HG03469 (cell line): Measurements from ENCODE around the gene LYRM2.
"Not testable (repeated sequence)": the region's sequence is repeated elsewhere in the genome, so short reads cannot be mapped to it uniquely, and the experiment has no call there.

ENCODE experiments used
- ATAC-seq: cut with Tn5 transposase; IDR thresholded peaks from one replicate; pipeline ENCODE4 v1.9.1; 2021; ENCODE audit warnings: mild to moderate bottlenecking, moderate library complexity, moderate number of reproducible peaks; ENCODE audit not compliant: unreplicated experiment

The LYRM2 gene

GRCh38 chr6:89650579-89650978, 12.0 kb upstream of the LYRM2 start:
- no peak for ATAC-seq

GRCh38 chr6:89649682-89650081, 11.1 kb upstream of the LYRM2 start:
- ATAC-seq, result no peak

DNA sequence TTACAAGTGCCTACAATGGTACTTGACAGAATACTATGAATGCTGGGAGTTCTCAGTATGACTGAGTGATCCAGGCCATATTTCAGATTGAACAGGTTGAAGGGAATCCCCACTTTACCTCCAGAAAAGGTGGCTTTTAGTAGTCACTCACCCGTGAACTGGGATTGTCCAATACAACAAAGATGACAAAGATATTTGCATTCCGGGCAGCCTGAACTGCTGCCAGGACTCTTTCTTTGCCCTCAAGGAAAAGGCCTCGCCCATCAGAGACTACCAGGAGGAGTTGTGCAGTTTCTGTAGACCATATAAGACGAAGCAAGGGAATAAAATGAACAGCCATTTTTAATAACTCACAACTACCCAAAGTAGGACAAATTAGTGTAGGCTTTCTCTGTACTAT, 6.3 kb upstream of the LYRM2 start:
- ATAC-seq, result no peak

GRCh38 chr6:89643406-89643805, 4.9 kb upstream of the LYRM2 start:
- ATAC-seq, result no peak

DNA sequence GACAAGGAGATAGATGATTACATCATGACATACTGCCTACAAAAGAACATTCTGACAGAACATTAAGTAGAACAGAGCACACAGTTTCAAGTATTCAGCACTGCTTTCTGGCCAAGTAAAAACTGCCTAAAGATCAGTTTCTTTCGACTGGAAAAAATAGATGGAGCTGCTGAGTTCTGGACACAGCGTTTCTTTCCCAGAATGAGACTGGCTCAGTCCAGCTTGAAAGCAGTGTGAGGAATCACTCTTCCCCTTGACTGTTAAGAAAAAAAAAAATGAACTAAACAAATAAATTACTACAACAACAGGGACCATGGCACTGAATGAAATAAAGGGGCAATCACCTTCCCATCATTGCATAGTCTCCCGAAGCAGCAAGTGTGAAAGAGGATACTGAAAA, 4.4 kb upstream of the LYRM2 start:
- ATAC-seq, result no peak

DNA sequence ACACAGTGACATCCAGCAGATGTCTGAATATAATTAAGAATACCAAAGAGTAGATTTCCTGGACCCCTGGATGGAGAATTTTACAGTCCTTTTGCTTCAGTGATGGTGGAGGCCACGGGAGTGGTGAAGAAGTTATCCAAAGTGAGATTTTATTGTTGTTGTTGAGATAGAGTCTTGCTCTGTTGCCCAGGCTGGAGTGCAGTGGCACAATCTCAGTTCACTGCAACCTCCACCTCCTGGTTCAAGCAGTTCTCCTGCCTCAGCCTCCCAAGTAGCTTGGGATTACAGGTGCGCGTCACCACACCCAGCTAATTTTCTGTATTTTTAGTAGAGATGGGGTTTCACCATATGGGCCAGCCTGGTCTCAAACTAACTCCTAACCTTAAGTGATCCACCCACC, 3.0 kb upstream of the LYRM2 start:
- ATAC-seq, result not testable (repeated sequence)

DNA sequence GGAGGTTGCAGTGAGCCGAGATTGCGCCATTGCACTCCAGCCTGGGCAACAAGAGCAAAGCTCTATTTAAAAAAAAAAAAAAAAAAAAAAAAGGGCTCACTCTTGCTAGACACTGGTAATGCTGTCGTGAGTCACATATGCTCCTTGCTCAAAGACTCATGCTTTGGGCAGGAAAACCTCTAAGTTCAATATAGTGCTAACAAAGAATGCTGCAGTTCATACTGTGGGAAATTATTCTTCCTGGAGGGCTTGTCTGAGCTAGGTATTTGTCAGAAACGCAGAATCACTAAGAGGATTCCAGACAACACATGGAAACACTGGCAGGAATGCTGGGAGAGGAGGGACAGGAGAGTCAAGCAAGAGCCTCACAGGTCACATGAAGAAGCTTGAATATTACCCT, 2.3 kb upstream of the LYRM2 start:
- ATAC-seq, result no peak

DNA sequence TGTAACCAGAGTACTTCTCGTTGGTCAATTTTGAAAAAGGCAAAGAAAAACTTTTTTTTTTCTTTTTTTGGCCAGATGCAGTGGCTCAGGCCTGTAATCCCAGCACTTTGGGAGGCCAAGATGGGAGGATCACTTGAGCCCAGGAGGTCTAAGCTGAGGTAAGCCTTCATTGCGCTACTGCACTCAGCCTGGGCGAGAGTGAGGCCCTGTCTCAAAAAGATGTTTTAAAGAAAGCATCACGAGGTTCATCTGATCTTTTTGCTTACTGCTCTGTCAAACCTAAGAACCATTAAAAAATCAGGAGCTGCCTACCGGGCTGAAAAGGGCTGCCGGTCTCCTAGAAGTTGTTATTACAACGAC, 607 bp downstream of the LYRM2 start:
- ATAC-seq, result no peak

DNA sequence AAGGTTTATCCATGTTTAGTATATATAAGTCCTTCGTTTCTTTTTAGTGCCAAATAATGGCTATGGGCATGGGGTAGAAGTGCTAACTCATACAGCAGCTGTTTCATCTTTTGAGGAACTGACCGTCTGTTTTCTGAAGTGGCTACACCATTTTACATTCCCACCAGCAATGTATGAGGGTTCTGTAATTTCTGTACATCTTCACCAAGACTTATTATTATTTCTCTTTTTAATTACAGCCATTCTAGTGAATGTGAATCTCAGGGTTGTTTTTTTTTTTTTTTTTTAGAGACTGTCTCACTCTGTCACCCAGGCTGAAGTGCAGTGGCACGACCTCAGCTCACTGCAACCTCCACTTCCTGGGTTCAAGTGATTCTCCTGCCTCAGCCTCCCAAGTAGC, 2.1 kb downstream of the LYRM2 start:
- not testable (repeated sequence) for ATAC-seq

DNA sequence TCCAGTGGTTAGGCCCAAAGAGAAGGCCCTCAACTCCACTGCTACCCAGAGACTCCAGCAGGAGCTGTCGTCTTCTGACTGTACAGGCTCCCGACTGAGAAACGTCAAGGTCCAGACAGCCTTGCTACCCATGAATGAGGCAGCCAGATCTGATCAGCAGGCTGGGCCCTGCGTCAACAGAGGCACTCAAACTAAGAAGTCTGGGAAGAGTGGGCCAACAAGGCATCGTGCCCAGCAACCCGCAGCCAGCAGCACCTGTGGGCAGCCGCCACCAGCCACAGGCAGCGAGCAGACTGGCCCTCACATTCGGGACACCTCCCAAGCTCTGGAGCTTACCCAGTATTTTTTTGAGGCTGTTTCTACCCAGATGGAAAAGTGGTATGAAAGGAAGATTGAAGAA, 8.1 kb downstream of the LYRM2 start:
- no peak for ATAC-seq

GRCh38 chr6:89623749-89624148, 14.8 kb downstream of the LYRM2 start:
- ATAC-seq, result no peak

GRCh38 chr6:89619567-89619966, 19.0 kb downstream of the LYRM2 start:
- no peak for ATAC-seq

DNA sequence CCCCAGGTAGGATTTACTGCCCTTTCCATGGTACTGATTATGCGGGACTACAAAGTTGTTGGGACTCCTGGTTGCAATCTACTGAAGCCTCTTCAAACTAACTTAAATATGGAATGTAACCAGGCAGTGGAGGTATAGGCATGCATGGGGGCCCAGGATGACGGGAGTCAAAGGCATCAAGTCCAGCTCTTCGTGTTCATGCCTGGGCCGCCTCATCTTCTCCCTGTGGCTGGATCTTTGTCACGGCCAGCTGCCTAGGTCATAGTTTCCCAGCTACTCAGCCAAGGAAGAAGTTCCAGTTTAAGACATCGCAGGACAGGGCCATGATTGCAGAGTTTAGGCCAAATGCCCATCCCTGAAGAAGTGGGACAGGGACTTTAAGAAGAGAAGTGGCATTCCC, 20.5 kb downstream of the LYRM2 start:
- ATAC-seq, result no peak

DNA sequence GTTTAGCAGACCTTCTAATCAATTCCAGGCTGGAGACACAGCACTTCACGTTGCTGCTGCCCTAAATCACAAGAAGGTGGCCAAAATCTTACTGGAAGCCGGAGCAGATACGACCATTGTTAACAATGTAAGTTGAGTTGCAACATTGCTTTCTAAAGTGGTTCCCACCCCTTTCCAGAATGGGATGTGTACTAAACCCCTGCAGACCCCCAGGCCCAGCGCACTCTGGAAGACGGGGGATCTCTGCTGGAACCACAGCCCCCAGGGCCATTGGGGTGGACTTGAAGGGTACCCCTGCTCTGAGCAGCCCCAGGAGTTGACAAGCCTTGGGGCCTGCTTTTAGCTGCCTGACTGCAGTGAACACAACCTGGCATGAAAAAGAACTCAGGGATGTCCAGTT, 22.0 kb downstream of the LYRM2 start:
- no peak for ATAC-seq

DNA sequence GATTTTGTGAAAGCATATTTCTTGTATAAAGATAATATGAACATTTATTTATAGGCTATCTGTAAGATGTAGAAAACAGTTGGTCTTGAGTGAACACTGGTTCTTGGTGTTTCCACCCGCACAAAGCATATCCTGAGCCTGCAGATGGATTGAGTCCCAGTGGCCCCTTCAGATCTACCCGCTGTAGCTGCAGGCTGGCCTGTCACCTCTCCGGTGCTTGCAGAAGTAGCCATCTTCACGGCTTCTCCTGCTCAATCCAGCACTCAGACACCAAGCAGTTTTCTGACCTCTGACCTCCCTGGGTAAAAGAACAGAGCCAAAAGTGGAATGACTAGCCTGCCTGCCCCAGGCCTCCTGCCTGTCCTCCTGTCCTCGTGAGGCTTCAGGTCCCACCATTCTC, 22.7 kb downstream of the LYRM2 start:
- no peak for ATAC-seq

DNA sequence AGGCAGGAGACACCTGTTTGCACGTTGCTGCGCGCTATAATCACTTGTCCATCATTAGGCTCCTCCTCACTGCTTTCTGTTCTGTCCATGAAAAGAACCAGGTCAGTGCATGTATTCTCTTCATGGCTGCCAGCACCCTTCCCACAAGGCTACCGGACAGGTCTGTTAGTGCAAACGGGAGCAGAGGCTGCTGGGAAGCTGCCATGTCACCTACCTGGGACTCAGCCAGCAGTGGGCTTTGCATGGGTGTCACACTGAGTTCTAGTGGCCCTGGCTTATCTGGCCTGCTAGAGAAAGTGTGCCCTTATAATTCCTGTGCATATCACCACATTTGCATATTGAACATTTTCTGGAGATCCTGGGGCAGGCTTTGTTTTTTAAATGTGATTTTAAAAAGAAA, 24.8 kb downstream of the LYRM2 start:
- ATAC-seq, result no peak

- no peak for ATAC-seq
Observed at GRCh38 chr6:89612121-89612520, 26.4 kb downstream of the LYRM2 start.

GRCh38 chr6:89611666-89612065, 26.9 kb downstream of the LYRM2 start:
- ATAC-seq, result no peak

- no peak for ATAC-seq
Observed at GRCh38 chr6:89610149-89610642, 28.4 kb downstream of the LYRM2 start.

DNA sequence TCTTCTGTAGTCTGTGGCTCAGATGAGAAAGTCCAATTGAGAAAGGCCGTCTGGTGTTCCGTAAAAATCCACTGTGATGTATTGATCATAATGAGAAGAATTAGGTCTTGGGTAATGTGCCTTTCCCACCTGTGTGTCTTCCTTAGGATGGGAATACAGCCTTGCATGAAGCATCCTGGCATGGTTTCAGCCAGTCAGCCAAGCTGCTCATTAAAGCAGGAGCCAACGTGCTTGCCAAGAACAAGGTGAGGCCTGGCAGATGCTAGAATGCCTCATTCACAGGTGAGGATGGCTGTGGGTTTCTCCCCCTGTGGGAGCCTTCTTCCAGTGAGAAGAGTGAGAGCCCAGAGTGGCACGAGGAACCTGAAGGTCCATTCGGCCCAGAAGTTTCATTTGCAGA, 32.7 kb downstream of the LYRM2 start:
- ATAC-seq, result no peak

DNA sequence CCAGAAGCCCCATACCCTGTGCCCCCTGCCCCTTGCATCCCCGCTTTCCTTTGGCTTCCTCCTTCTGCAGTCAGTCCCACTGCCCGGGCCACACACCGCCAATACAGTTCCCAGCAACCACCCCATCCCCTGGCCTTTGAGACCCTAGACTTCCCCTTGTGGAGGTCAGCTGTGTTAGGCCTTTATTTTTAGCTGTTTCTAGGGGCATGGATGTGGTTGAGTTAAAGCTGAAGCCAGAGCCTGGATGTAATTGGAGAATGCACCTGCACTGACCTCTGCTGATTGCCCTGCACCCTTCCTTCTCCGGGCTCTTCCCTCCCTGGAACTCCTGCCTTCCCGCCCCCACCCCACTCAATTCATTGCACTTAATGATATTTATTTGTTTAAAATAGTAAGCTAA, 33.9 kb downstream of the LYRM2 start:
- no peak for ATAC-seq

GRCh38 chr6:89602166-89602565, 36.4 kb downstream of the LYRM2 start:
- no peak for ATAC-seq

DNA sequence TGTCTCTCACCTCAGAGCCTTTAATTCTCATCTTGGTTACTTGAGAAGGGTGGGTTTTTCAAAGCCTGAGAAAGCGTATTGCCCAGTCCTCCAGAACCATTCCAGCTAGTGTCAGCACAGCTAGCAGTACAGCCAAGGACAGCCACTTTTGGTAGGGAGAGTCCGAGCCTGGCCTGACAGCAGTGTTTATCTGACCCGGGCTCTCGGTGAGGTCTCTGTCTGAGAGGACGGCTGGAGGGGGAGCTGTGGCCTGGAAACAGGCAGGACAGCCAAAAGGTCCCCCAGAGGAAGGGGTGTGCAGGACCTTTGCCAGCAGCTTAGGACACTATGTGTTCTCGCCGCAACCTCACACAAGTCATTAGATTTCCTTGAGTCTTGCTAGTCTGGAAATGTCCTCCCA, 38.8 kb downstream of the LYRM2 start:
- no peak for ATAC-seq

- no peak for ATAC-seq
Observed at GRCh38 chr6:89597988-89598387, 40.6 kb downstream of the LYRM2 start.
